Fibroblast of villous mesenchyme (primary cell): ENCODE measurements around the gene BHLHE40. TPM values are rescaled to one million over a fixed set of nuclear protein-coding genes. Genes with fewer than 3 reads are reported as not detected.
A peak's percentile ranks its signal among the peaks of the same experiment; 100 is the strongest.

Experiments
- DNase-seq: peaks from one replicate; pipeline ENCODE4 v3.0.0-alpha.2; 2010; ENCODE audit warnings: low read depth
- H3K4me3 ChIP-seq: 2 replicates; pipeline ENCODE4 v1.5.1; 2011; ENCODE audit warnings: low read depth, mild to moderate bottlenecking, low read length
- total RNA-seq: library from RNA; depleted of rRNA; stranded (reverse); fragments of >200 nt; gene quantifications from 2 replicates; pipeline ENCODE4 v1.2.3, GENCODE V29; 2012
- TF ChIP-seq, protein P1 (sequence below): IDR thresholded peaks from 2 replicates; pipeline ENCODE4 v1.5.1; 2012; ENCODE audit warnings: low read depth, mild to moderate bottlenecking, low read length; ENCODE audit not compliant: insufficient read depth

BHLHE40 gene
- total RNA-seq, 1 donor, result 53.5 TPM

DNA sequence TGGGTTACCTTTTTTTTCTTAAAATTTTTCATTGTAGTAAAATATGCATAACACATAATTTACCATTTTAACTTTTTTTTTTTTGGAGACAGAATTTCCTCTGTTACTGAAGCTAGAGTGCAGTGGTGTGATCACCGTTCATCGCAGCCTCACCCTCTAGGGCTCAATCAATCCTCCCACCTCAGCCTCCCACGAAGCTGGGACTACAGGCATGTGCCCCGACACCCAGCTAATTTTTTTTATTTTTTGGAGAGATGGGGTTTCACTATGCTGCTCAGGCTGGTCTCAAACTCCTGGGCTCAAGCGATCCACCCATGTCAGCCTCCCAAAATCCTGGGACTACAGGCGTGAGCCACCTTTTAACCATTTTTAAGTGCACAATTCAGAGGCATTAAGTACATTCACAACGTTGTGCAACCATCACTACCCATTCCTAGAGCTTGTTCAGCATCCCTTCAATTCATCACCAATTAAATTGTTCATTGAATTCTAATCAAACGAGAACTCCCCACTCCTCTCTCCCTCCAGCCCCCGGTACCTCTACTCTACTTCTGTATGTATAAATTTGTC lies 44.6 kb downstream of the BHLHE40 start:
- no peak overlapping the region for H3K4me3 ChIP-seq
- TF ChIP-seq, protein P1, sequence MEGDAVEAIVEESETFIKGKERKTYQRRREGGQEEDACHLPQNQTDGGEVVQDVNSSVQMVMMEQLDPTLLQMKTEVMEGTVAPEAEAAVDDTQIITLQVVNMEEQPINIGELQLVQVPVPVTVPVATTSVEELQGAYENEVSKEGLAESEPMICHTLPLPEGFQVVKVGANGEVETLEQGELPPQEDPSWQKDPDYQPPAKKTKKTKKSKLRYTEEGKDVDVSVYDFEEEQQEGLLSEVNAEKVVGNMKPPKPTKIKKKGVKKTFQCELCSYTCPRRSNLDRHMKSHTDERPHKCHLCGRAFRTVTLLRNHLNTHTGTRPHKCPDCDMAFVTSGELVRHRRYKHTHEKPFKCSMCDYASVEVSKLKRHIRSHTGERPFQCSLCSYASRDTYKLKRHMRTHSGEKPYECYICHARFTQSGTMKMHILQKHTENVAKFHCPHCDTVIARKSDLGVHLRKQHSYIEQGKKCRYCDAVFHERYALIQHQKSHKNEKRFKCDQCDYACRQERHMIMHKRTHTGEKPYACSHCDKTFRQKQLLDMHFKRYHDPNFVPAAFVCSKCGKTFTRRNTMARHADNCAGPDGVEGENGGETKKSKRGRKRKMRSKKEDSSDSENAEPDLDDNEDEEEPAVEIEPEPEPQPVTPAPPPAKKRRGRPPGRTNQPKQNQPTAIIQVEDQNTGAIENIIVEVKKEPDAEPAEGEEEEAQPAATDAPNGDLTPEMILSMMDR, result no peak
- no peak for DNase-seq

DNA sequence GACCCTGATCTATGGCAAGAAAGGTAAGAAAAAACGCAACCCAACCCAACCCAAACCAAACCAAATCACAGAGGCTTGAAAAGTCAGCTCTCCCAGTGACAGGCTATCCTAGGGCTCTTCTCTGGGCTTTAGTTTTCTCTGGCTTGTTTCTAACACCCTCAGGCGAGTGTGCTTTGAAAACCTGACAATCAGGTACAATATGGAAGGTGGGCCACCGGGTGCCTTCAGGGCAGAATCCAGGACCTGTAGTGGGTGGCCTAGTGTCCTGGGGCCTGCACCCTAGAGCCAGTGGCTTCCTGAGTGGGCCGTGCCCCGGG lies 46.8 kb downstream of the BHLHE40 start:
- TF ChIP-seq, protein P1, result no peak
- no peak for DNase-seq
- peak overlapping the region; percentile 33 for H3K4me3 ChIP-seq

DNA sequence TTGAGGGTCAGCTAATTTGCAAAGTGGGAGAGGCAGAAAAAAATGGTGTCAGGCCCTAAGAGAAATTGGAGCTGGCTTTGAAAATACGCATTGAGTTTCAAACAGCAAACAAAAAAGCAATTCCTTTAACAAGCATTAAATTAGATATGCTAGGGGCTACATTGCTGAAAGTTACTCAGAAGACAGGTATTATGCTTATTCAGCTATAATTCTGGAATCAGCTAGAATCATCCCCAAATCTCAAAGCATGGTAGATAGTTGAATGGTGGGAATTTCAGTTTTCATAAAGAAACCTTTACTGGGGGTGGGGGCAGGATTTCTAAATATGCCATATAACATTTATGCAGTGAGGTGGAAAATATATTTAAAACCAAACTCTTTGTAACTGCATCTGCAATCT lies 50.5 kb downstream of the BHLHE40 start:
- TF ChIP-seq, protein P1, result no peak
- DNase-seq, result no peak
- H3K4me3 ChIP-seq, result no peak overlapping the region

DNA sequence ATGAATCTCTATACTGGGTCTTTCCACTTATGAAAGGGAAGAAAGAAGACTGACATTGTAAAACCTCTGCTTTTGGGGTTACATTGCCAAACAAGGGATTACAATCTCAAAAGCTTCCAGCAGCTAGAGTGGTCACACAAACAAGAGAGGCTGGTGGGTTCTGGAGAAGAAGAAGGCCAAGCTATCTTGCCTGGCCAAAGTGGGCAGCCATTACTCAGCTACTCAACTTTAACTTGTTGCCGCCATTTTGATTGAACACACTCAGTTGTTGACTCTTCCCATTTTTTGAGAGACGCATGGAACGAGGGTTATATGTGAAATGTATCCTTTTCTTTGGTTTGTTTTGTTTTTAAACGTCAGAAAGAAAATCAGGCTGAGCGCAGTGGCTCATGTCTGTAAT lies 50.9 kb downstream of the BHLHE40 start:
- H3K4me3 ChIP-seq, result no peak overlapping the region
- TF ChIP-seq, protein P1, result no peak
- no peak for DNase-seq

DNA sequence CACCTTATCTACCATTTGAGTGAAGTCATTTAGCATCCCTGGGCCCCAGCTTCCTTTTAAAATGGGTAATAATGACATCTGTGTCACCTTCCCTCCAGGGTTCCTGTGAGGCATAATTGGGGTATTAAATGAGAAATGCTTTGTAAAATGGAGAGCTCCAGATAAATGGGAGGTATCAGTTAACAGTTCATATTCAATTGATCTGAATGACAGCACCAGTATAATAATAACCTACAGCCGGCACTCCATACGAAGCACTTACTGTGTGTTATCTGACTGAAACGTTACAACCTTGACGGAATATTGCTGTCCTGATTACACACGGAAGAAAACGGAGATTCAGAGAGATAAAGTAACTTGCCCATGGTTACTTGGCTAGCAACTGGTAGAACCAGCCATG lies 53.6 kb downstream of the BHLHE40 start:
- no peak for DNase-seq
- H3K4me3 ChIP-seq, result no peak overlapping the region
- TF ChIP-seq, protein P1, result no peak

Other genes starting within 250 kb of the BHLHE40 start
- gene ARL8B, start 142.9 kb downstream of the BHLHE40 start, total RNA-seq, result 62.2 and 72.1 TPM in 2 replicates
- gene EDEM1, start 208.3 kb downstream of the BHLHE40 start, total RNA-seq, result 47.0 and 47.1 TPM in 2 replicates